CD4-positive, alpha-beta T cell treated with Interleukin-6 for 4 hours (primary cell): Measurements from ENCODE around the gene AKR1C3.
"Not testable (repeated sequence)": the region's sequence is repeated elsewhere in the genome, so short reads cannot be mapped to it uniquely, and the experiment has no call there.

Experiments
- DNase-seq: peaks from one replicate; pipeline ENCODE4 v3.0.0-alpha.2; 2020; ENCODE audit warnings: mixed read lengths

AKR1C3 gene

DNA sequence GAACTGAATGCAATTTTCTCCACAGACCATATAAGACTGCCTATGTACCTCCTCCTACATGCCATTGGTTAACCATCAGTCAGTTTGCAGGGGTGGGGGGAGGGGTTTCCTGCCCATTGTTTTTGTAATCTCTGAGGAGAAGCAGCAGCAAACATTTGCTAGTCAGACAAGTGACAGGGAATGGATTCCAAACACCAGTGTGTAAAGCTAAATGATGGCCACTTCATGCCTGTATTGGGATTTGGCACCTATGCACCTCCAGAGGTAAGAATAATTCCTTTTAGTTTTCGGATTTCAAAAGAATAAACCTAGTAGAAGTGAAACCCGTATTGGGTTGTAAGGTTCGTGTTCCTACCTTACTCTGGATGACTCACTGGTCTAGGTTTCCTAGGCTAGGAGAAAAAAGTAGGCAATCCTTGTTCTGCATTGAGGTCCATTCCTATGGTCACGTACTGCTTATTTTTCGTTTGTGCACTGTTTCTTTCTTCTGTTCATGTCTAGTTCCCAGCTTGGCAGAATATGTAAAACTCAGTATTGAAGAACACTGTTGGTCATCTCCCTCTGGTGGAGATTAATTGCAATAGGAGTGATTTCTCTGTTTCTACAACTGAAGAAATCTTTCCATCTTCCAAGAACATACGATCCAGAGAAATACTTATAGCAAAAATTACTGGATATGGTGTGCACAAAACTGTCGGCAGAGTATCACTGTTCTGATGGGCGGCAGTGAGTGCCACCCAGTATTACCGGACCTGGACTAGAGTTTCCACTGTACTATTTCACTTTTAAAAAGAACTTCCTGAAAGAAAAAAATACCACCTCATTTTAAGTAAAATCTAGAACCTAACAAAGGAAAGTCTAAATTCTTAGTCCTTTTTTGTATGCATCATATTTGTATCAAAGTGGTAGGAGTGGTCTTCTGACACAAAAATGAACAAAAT, at the start of gene AKR1C3:
Gene AKR1C3, plus strand, starts transcription at position 150 of the 941 bp plus-strand sequence. Its CDS starts 31 bp downstream, at position 181.
- peak; percentile 57 for DNase-seq

DNA sequence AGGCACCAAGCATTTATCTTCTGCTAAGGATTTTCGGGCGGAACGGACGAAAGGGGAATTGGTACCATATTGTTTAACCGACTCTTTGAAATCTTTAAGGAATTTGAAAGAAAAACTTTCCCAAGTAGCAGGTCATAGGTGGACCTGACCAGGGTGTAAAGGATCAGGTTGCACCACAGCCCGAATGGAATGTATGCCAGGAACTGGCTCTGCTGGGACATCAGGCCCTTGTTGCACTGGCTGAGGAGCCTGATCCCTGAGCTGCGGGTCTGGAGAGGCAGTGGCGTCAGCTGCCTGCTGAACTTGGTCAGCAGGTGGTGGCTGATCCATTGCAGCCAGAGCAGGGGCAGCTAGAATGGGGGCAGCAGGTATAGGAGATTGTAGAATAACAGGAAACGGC, 49.1 kb upstream of the AKR1C3 start:
- DNase-seq, result no peak

DNA sequence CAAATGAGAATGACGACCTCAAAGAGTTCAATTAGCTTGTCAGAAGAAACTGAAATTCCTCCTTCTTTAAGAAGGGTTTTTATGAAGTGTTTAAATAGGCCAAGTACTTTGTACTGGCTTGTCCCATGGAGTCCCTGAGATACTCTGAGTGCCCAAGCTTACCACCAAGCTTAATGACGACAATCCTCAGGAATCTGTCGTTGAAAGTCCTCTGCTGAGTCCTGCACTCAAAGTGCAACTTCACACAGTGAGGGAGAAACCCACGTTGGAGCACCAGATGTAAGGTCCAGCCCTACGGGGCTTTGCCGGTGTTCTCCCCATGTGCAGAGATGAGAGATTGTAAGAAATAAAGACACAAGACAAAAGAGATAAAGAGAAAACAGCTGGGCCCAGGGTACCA, 47.8 kb upstream of the AKR1C3 start:
- no peak for DNase-seq

DNA sequence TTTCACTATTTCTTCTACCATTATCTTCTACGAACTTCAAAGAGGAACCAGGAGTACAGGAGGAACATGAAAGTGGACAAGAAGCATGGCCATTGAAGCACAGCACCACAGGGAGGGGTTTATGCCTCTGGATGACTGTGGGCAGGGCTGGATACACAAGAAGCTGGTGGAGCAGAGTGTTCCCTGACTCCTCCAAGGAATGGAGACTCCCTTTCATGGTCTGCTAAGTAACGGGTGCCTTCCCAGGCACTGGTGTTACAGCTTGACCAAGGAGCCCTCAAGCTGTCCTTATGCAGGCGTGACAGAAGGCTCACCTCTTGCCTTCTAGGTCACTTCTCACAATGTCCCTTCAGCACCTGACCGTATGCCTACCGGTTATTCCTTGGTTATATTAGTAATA, 47.2 kb upstream of the AKR1C3 start:
- DNase-seq, result not testable (repeated sequence)

DNA sequence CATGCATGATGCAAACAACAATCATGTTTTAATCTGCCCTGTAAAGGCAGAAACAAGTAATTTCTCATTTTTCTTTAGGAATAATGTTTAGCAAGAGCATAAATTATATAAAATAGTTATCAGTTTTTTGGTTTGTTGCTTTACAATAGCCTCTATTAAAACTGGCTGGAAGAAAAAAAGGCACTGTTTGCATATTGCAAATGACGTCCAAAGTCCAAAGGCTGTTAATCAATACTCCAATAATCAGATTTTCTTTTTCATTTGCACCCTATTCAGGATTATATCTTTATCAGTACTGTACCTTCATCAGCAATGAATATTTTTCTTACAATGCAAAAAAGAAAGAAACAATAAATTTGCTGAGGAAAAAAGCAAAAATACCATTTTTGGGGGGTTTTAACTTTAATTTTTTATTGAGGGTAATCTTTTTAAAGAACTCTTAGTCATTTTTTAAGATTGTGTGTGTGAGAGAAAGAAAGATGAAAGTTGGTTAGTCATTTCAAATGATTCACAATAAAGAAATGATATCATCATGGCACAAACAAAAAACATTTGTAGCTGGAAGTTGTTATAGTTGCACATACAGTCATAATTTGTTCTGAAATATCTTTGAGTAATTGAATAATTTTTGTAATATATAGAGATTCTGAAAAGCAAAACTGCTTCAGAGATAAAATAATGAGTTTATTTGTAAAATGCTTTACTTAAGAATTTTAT, 46.1 kb upstream of the AKR1C3 start:
- no peak for DNase-seq

DNA sequence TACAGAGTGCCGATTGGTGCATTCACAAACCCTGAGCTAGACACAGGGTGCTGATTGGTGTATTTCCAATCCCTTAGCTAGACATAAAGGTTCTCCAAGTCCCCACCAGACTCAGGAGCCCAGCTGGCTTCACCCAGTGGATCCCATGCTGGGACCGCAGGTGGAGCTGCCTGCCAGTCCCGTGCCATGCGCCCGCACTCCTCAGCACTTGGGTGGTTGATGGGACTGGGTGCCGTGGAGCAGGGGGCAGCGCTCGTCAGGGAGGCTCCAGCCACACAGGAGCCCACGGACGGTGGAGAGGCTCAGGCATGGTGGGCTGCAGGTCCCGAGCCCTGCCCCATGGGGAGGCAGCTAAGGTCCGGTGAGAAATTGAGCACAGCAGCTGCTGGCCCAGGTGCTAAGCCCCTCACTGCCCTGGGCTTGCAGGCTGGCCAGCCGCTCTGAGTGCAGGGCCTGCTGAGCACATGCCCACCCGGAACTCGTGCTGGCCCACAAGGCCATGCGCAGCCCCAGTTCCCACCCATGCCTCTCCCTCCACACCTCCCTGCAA, 41.2 kb upstream of the AKR1C3 start:
- not testable (repeated sequence) for DNase-seq

DNA sequence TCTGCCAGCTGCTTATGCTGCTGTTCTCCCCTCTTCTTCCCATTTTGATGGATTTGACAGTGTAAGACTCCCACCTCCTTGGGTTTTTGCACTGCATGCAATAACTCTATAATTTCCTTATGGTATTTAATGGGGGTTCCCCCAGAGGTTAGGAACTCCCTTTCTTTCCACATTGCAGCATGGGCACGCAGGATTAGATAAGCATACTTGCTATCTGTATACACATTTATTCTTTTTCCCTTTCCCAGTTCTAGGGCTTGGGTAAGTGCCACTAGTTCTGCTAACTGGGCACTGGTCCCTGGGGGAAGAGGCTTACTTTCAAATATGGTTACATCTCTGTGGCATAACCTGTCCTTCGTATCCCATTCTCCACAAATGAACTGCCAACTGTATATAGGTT, 39.4 kb upstream of the AKR1C3 start:
- DNase-seq, result not testable (repeated sequence)

DNA sequence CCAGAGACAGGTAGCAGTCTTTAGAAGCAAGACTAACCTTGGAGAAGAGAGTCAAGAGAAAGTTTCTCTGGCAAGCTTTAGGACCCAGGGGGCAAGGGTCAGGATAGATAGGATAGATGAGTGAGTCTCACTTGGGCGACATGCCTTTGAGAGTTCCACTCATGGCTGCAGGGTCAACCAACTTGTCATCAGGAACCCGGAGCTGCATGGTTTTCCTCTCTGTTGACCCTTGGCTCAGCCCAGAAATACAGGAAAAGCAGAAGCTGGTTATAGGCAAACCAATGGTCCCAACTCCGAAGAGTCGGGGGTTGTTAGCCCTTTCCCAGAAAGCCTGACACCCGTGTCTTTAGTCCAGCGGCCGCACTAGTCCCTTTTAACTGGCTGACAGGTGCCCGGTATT, 34.9 kb upstream of the AKR1C3 start:
- DNase-seq, result not testable (repeated sequence)

DNA sequence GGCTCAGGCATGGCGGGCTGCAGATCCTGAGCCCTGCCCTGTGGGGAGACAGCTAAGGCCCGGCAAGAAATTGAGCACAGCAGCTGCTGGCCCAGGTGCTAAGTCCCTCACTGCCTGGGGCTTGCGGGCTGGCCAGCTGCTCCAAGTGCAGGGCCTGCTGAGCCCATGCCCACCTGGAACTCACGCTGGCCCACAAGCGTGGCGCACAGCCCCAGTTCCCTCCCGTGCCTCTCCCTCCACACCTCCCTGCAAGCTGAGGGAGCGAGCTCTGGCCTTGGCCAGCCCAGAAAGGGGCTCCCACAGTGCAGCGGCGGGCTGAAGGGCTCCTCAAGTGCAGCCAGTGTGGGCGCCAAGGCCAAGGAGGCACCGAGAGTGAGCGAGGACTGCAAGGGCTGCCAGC, 33.4 kb upstream of the AKR1C3 start:
- DNase-seq, result not testable (repeated sequence)

DNA sequence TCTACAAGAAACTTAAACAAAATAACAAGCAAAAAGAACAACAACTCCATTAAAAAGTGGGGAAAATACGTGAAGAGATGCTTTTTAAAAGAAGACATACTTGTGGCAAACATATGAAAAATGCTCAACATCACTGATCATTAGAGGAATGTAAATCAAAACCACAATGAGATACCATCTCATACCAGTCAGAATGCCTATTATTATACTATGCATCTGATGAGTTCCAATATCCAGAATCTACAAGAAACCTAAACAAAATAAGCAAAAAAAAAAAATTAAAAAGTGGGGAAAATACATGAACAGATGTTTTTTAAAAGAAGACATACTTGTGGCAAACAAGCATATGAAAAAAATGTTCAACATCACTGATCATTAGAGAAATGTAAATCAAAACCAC, 29.6 kb upstream of the AKR1C3 start:
- DNase-seq, result no peak

DNA sequence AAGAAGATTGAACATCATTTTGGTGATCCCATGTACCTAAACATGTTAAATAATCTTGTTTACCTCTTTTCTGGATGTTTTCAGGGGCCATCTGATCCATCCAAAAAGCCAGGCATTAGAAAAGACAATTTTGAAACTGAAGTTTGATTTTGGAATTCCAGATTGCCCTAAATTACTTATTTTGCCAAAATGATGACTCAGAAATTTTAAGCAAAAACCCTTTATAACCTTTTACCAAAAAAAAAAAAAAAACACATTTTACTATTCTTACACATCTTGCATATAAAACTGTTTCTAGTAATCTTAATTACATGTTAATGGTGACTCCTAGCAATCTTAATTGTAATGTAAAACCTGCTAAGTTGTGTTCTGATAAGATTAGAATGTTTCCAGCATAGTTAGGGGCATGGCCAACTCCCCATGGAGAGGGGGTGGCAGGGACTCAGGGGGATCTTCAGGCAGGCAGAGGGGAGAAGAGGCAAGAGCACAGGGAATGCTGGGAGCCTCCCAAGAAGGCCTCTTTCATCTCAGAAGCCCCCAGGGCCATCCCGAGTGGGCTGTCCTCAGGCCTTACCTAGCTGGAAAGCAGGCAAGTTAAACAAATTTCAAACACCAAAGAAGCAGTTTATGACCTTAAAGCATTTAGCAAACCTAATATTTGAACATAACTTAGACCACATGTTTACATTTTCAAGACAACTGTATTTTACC, 25.8 kb upstream of the AKR1C3 start:
- no peak for DNase-seq

DNA sequence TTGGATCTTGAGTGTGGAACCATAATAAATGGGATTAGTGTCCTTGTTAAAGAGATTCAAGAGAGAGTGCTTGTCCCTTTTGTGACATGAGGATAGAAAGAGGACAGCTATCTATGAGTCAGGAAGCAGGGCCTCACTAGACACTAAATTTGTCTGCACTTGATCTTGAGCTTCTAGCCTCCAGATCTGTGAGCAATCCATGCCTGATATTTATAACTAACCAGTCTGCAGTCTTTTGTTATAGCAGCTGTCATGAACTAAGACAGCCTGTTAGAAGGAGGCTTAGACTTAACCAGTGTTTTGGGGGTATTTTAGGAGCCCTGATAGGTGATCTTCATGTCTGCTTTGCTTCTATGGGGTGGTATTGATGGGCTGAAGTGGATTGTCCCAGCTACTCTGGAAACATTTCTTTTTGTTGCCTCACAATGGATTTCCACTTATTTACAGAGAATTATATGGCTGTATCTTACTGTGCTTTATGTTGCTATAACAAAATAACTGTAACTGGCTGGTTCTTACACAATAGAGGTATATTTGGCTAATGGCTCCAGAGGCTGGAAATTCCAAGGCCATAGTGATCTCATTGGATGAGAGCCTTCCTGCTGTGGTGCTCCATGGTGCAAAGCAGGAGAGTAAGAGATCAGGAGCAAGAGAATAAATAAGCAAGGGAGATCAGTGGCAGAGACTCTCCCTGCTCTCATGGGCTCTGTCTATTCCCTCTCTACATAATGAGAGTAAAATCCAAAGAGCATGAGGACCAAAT, 23.4 kb upstream of the AKR1C3 start:
- no peak for DNase-seq

DNA sequence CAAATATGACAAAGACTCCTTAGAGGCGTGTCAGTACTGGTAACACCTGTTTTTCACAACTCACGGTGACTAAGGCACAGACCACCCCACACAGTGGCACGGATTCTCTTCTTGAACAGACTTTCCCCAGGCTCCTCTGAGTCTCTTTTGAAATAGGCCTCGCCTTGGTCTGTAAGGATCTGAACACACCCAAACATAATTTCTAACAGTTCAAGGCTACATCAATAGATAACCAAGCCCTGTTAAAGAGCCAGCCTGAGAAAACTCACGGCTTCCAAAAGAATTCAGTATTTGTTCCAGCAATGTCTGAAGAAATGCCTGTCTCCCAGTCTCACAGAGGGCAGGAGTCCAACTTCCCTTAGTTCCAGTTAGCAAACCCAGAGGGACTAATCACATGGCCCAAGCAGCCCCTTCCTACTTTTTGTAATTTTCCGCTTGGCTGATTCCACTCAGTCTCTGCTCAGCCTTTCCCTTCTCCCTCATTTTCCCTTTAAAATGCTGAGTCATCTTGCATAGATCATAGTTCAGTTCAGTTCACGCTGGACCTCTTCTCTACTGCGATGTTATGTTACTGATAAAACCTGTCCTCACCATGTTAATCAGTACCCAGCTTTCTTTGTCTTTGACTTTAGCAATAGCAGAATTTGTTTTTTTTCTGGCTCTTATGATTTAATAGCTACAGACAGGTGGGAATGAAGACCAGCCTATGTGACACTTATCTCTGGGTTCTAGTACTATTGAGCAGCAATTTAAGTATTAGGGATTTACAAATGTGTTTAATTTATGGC, 22.6 kb upstream of the AKR1C3 start:
- DNase-seq, result no peak

DNA sequence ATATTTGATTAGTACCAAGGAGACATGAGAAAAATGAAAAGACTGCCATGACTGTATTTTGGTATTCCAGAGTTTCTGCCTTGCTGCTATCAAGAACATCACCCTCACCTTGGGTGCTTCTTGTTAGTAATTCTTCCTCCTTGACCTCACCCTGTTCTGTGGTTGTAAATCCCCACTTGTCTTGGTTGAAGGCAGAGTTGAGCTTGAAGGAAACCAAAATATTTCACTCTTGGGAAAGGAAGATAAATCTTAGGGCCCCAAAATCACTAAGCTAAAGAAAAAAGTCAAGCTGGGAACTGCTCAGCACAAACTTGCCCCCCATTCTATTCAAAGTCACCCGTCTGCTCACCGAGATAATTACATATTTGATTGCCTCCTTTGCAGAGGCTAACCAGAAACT, 20.6 kb upstream of the AKR1C3 start:
- no peak for DNase-seq

DNA sequence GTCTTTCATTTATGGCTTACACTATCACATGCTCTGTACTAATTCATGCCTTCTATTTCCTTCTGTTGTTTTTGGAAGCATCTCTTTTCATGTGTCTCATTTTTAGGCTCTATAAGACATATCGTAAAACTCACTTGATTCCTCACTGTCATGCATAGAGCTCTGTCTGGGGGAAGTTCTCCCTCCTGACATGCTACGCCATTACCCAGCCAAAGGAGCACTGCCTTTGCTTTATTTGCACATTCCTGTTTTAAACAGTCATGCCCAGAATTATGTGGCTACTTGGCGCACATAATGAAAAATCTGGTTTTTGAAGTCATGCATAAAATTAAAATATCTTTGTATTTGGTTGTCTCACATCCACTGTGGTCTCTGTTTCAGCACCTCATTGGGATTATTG, 17.6 kb upstream of the AKR1C3 start:
- DNase-seq, result no peak

DNA sequence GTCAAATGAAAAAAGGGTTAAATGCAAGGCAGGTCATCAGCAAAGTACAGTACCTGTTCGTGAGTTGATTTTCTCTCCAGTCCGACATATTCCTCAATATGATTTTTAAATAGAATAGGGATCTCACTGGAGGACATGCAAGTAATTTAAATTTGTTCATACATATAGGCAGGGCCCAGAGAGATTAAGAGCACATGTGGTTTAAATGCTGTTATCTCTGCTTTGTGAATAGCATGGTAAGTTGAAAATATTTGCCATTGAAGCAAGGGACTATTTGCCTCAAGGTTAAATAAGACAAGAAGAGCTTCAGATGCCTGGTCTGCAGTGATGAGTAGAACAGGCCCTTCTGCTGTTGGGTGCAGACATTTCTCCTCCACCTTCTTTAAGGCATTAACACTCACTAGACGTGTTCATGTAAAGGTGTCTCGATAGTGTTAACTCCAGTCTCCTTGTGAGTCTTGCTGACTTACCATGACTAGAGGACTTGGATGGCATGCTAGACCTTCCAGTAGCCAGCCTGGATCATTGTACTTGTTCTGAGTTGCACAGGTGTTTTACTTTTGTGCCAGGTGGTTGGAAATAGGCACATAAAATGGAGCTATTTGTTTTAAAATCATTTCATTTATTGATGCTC, 15.6 kb upstream of the AKR1C3 start:
- no peak for DNase-seq

DNA sequence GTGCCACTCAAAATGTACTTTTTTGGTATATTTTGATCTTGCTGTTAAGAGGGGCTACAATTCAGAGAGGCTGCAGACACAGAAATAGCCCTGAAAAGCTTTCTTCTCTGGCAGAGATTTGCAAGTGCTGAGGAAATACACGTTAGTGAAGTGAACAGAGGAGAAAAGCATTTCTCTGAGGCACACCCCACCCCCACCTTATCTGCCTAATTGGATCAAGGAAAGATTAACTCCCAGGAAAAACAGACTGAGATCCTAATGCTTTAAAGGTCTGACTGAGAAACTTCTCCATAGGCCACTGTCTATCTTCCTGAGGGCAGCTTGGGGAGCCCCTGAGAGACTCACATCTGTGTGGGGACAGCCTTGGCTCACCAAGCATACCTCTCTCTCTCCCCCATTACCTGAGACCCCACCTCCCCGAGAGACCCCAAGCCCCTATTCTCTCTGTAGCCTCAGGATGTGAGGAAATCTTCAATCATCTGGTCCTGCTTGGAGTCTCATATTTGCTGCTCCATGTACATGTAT, 14.8 kb upstream of the AKR1C3 start:
- DNase-seq, result no peak

DNA sequence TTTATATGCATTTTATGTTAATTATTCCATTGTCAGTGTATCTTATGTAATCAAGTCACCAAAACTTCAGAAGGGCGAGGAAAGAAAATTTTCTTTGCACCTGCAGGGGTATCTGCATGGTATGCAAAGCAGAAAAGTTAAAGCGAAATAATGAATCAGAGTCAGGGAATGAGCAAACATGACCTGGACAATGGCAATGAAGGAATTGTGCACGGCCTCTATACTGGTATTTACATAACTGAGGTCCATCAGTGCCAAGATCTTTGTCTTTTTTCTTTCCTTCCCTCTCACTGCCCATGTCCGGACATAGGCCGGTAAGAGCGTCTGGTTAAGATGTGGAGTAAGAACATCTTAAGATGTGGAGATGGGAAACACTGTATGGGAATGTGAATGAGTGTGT, 14.4 kb upstream of the AKR1C3 start:
- no peak for DNase-seq

DNA sequence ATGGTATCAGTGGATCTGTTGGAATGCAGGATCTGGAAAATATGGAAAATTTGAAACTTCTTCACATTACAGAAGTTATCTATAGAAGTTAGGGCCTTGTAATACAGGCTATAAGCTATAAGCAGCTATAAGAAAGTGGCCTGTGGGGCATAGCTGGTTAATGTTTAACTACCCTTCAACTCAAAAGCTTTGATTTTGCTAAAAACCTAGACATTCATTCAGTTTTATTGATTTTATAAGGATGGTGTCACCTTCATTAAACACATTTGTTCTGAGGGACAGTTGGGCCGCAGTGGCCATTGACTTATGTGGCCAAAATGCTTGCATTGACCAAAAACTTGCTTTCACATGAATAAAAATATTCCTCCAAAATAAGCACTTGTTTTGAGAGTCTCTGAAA, 13.1 kb upstream of the AKR1C3 start:
- DNase-seq, result no peak

DNA sequence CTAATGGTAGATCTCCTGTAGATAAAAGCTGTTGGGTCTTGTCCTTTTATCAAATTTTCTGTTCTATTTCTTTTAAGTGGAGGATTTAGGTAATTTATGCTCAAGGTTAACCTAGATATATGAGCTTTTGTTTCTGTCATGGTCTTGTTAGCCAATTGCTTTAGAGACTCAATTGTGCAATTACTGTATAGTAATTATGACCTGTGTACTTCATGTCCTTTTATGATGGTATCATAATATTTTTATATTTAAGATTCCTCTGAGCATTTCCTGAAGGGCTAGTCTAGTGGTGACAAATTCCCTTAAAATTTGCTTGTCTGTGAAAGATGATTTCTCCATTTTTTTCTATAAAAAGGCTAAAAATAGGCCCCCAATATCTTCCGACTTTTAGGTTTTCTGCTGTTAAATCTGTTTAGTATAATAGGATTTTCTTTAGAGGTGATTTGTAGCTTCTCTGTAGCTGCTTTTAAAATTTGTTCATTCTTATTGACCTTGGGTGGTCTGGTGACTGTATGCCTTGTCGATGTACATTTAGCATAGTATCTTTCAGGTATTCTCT, 5.4 kb upstream of the AKR1C3 start:
- no peak for DNase-seq
